Aorta (tissue), 5 donors: ENCODE data around the gene ANK2. TPM values are rescaled to one million over a fixed set of nuclear protein-coding genes. Genes with fewer than 3 reads are reported as not detected.
"Not testable (repeated sequence)": the region's sequence is repeated elsewhere in the genome, so short reads cannot be mapped to it uniquely, and the experiment has no call there.

Experiments used
- ATAC-seq: fragments of 200-7000 bp; cut with Tn5 transposase; one replicate; pipeline ENCODE4 v1.9.1; 2022; ENCODE audit warnings: moderate library complexity; ENCODE audit not compliant: low FRiP score
- DNase-seq, 2 donors: peaks; one replicate each; pipeline ENCODE4 v3.0.0-alpha.2; 2020
- H3K27ac ChIP-seq, 2 donors: one replicate each; pipeline ENCODE4 v1.5.1; 2013; ENCODE audit warnings: low read length in 2 of 2, mild to moderate bottlenecking in 2 of 2, moderate library complexity in 2 of 2, control low read depth in 1 of 2, inconsistent platforms in 1 of 2, low read depth in 1 of 2
- H3K27me3 ChIP-seq, 2 donors: one replicate each; pipeline ENCODE4 v1.6.1; 2013; ENCODE audit warnings: control low read depth in 1 of 2, low read length in 1 of 2, mild to moderate bottlenecking in 1 of 2, moderate library complexity in 1 of 2; ENCODE audit not compliant: insufficient read depth in 2 of 2, control insufficient read depth in 1 of 2
- H3K36me3 ChIP-seq, 2 donors: one replicate each; pipeline ENCODE4 v1.6.1; 2013; ENCODE audit warnings: control low read depth in 1 of 2, low read length in 1 of 2, mild to moderate bottlenecking in 1 of 2; ENCODE audit not compliant: insufficient read depth in 2 of 2, control insufficient read depth in 1 of 2
- H3K4me1 ChIP-seq, 2 donors: one replicate each; pipeline ENCODE4 v1.6.1; 2013; ENCODE audit warnings: low read length in 2 of 2, control low read depth in 1 of 2, mild to moderate bottlenecking in 1 of 2, moderate library complexity in 1 of 2; ENCODE audit not compliant: insufficient read depth in 2 of 2, control insufficient read depth in 1 of 2
- H3K4me3 ChIP-seq, 2 donors: one replicate each; pipeline ENCODE4 v1.5.1; 2013; ENCODE audit warnings: low read length in 2 of 2, control low read depth in 1 of 2, mild to moderate bottlenecking in 1 of 2
- H3K9me3 ChIP-seq: one replicate; pipeline ENCODE4 v1.6.1; 2013; ENCODE audit warnings: mild to moderate bottlenecking, low read length; ENCODE audit not compliant: control insufficient read depth
- WGBS, 2 donors: extraction: QIAGEN DNeasy Blood & Tissue Kit; methylation state at CpG; one replicate each; pipeline ENCODE4 v1.1.7; 2013; 5-methylcytosine and 5-hydroxymethylcytosine counted together
- intact Hi-C, 2 donors: fragments of 100-400 bp; cut with DNase I; formaldehyde crosslinking; loops; one replicate each; pipeline versions ENCODE4 v1.14.2 to v1.15.0; 2022
- polyA plus RNA-seq, 2 donors: library from polyadenylated mRNA; stranded (reverse); fragments of 200-250 nt; gene quantifications; one replicate each; pipeline ENCODE4 v1.2.3, GENCODE V29; 2013
- total RNA-seq, 2 donors: library from RNA; stranded (reverse); fragmentation: NEBNext Ultra II Directional; extraction: Animal tissue kit (Norgen Biotek cat#: 25700); gene quantifications; one replicate each; pipeline ENCODE4 v1.2.1, GENCODE V29; 2021
- donor health status: healthy with polysubstance abuse.
- donor health status: Bipolar disorder and iron deficiency.
- donor health status: DM: no; HTN: no; CAD: no.
- donor health status: DM: no; HTN: no; CAD: no.
- donor health status: DM: yes; HTN: yes; CAD: no.

ANK2 gene
- total and polyA plus RNA-seq, 4 donors: 1.6 to 117 (median 36.6) TPM

- no peak for DNase-seq
- no peaks in the 10 kb centered on the region for H3K27me3 ChIP-seq
- 75 to 77% methylated on average over 3 of the region's 3 CpGs for WGBS, 2 donors
- intact Hi-C loops: no loop called here
- H3K4me3 ChIP-seq: no peak overlapping the region
- no peaks in the 10 kb centered on the region for H3K36me3 ChIP-seq
- H3K4me1 ChIP-seq: no peaks in the 10 kb centered on the region
- no peak overlapping the region for H3K27ac ChIP-seq
- ATAC-seq: no peak
- no peaks in the 10 kb centered on the region for H3K9me3 ChIP-seq
These were observed 193.9 kb downstream of the ANK2 start for GRCh38 chr4:113243312-113243711.

- H3K27ac ChIP-seq, intact Hi-C loops, H3K27me3 ChIP-seq, H3K36me3 ChIP-seq, ATAC-seq, H3K4me1 ChIP-seq, H3K9me3 ChIP-seq, DNase-seq, H3K4me3 ChIP-seq: not testable (repeated sequence)
- 95 to 98% methylated on average over 4 of the region's 4 CpGs for WGBS, 2 donors
These were observed 195.3 kb downstream of the ANK2 start for GRCh38 chr4:113244747-113245146.

- DNase-seq (no peak), ATAC-seq (peak; percentile 26)
- no peak overlapping the region for H3K27ac ChIP-seq
- intact Hi-C loops: no loop called here
- H3K27me3 ChIP-seq: no peaks in the 10 kb centered on the region
- no peaks in the 10 kb centered on the region for H3K4me1 ChIP-seq
- no peak overlapping the region for H3K4me3 ChIP-seq
- H3K9me3 ChIP-seq: no peaks in the 10 kb centered on the region
- H3K36me3 ChIP-seq: no peaks in the 10 kb centered on the region
- WGBS, 2 donors: 86 to 90% methylated on average over 5 of the region's 5 CpGs
These were observed 198.9 kb downstream of the ANK2 start for GRCh38 chr4:113248320-113248719.

GRCh38 chr4:113255628-113256027, 206.2 kb downstream of the ANK2 start:
- DNase-seq (no peak), ATAC-seq (no peak)
- Histone ChIP-seq H3K4me3 (no peak overlapping the region), H3K9me3 (no peaks in the 10 kb centered on the region), H3K27me3 (no peaks in the 10 kb centered on the region), H3K4me1 (no peaks in the 10 kb centered on the region), H3K36me3 (peaks cover 0 to 2% of the 10 kb centered on the region in 2 donors), H3K27ac (no peak overlapping the region)
- intact Hi-C loops: no loop called here
- WGBS, 2 donors: 90 to 92% methylated on average over 6 of the region's 6 CpGs

- Histone ChIP-seq H3K9me3 (peaks cover 2% of the 10 kb centered on the region), H3K27ac (no peak overlapping the region), H3K27me3 (no peaks in the 10 kb centered on the region), H3K4me3 (no peak overlapping the region), H3K36me3 (peaks cover 0 to 2% of the 10 kb centered on the region in 2 donors), H3K4me1 (no peaks in the 10 kb centered on the region)
- no peak for ATAC-seq
- no peak for DNase-seq
- WGBS, 2 donors: 79 to 82% methylated on average over 5 of the region's 5 CpGs
- intact Hi-C loops: no loop called here
These were observed 207.5 kb downstream of the ANK2 start for GRCh38 chr4:113256946-113257345.

GRCh38 chr4:113260688-113261087, 211.2 kb downstream of the ANK2 start:
- Histone ChIP-seq H3K36me3 (peaks cover 0 to 1% of the 10 kb centered on the region in 2 donors), H3K4me1 (no peaks in the 10 kb centered on the region), H3K4me3 (no peak overlapping the region), H3K27me3 (no peaks in the 10 kb centered on the region), H3K9me3 (peaks cover 2% of the 10 kb centered on the region), H3K27ac (no peak overlapping the region)
- intact Hi-C loops: no loop called here
- no peak for ATAC-seq
- no peak for DNase-seq
- WGBS, 2 donors: 89 to 91% methylated on average over 4 of the region's 4 CpGs

- ATAC-seq: no peak
- no peak for DNase-seq
- WGBS, 2 donors: 47 to 53% methylated on average over 1 of the region's 1 CpG
- H3K36me3 ChIP-seq: no peaks in the 10 kb centered on the region
- H3K4me3 ChIP-seq: no peak overlapping the region
- H3K27me3 ChIP-seq: no peaks in the 10 kb centered on the region
- peaks cover 2% of the 10 kb centered on the region for H3K9me3 ChIP-seq
- no peak overlapping the region for H3K27ac ChIP-seq
- intact Hi-C loops: no loop called here
- H3K4me1 ChIP-seq: no peaks in the 10 kb centered on the region
These were observed 213.8 kb downstream of the ANK2 start for GRCh38 chr4:113263274-113263673.

- DNase-seq: no peak
- 94% methylated on average over 7 of the region's 7 CpGs for WGBS, 2 donors
These were observed 221.3 kb downstream of the ANK2 start for GRCh38 chr4:113270520-113271319.

GRCh38 chr4:113272523-113272922, 223.1 kb downstream of the ANK2 start:
- DNase-seq (no peak), ATAC-seq (no peak)
- Histone ChIP-seq H3K27me3 (no peaks in the 10 kb centered on the region), H3K4me1 (no peaks in the 10 kb centered on the region), H3K9me3 (no peaks in the 10 kb centered on the region), H3K27ac (no peak overlapping the region), H3K36me3 (no peaks in the 10 kb centered on the region), H3K4me3 (no peak overlapping the region)
- intact Hi-C loops: no loop called here

More at GRCh38 chr4:113270520-113271319, 221.3 kb downstream of the ANK2 start:
- intact Hi-C loops: no loop called here
- H3K4me3 ChIP-seq: no peak overlapping the region
- no peak overlapping the region for H3K27ac ChIP-seq
- no peaks in the 10 kb centered on the region for H3K36me3 ChIP-seq
- no peaks in the 10 kb centered on the region for H3K9me3 ChIP-seq
- ATAC-seq: no peak
- no peaks in the 10 kb centered on the region for H3K27me3 ChIP-seq
- no peaks in the 10 kb centered on the region for H3K4me1 ChIP-seq
